ENCODE results near the gene PTF1A.

Gene PTF1A

GRCh38 chr10:23198610-23198939 is 6.5 kb downstream of the PTF1A start:
- TF ChIP-seq CTCF (IDR thresholded peaks at IDR 0.05; ENCODE audit: control insufficient read depth, insufficient read depth, low read depth, low read length, missing control alignments), result no peak
- H3K4me3 ChIP-seq (ENCODE audit: control insufficient read depth, low read depth, low read length), result no peak overlapping the region
- DNase-seq (ENCODE audit: low read depth), result no peak

DNA sequence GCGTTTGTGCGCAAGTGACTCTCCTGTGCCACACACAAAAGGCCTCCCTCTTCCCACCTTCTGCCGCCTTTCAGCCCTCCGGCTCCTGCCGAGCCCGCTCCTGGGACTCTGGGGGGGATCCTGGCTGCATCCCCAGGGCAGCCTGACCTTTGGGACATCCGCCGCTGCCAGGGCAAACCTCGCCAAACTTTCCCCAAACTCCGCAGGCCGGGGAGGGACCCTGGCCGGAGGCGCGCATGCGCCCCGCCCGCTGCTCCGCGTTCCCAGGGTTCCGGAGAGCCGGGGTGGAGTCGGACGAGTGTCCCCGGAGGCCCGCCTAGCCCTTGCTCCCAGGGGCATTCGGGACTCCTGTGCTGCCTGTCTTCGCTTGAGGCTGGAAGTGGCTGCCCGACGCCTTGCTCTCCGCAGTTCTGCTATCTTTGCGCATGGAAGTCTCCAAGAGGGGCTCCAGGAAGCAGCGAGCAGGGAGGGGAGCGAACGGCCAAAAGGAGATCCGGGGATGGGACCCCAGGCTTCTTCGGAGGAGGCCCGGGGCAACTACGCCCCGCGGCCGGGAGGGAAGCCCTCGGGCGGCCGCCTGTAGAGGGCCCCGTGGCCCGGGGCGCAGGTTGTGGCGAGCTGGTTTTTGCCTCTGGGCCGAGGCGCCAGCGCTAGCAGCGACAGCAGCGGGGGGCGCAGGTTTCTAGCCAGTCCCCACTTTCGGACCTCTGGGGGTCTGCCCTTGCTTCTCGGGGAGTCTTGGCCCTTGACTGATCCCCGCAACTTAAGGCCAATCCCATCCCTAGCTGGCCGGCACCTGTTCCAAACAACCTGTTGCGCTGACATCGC is 7.0 kb downstream of the PTF1A start:
- H3K4me3 ChIP-seq (ENCODE audit: control insufficient read depth, low read depth, low read length), result no peak overlapping the region
- no peak for TF ChIP-seq CTCF (IDR thresholded peaks at IDR 0.05; ENCODE audit: control insufficient read depth, insufficient read depth, low read depth, low read length, missing control alignments)
- DNase-seq (ENCODE audit: low read depth), result no peak

- DNase-seq (ENCODE audit: low read depth), result no peak
- no peak overlapping the region for H3K4me3 ChIP-seq (ENCODE audit: control insufficient read depth, low read depth, low read length)
- TF ChIP-seq CTCF (IDR thresholded peaks at IDR 0.05; ENCODE audit: control insufficient read depth, insufficient read depth, low read depth, low read length, missing control alignments), result no peak
Observed at GRCh38 chr10:23199768-23200511, 7.8 kb downstream of the PTF1A start.

- H3K4me3 ChIP-seq (ENCODE audit: control insufficient read depth, low read depth, low read length), result no peak overlapping the region
- no peak for TF ChIP-seq CTCF (IDR thresholded peaks at IDR 0.05; ENCODE audit: control insufficient read depth, insufficient read depth, low read depth, low read length, missing control alignments)
- DNase-seq (ENCODE audit: low read depth), result no peak
Observed at GRCh38 chr10:23200586-23200985, 8.5 kb downstream of the PTF1A start.

- DNase-seq (ENCODE audit: low read depth), result no peak
- no peak for TF ChIP-seq CTCF (IDR thresholded peaks at IDR 0.05; ENCODE audit: control insufficient read depth, insufficient read depth, low read depth, low read length, missing control alignments)
- no peak overlapping the region for H3K4me3 ChIP-seq (ENCODE audit: control insufficient read depth, low read depth, low read length)
Observed at GRCh38 chr10:23200997-23201652, 9.0 kb downstream of the PTF1A start.

GRCh38 chr10:23201837-23202236 is 9.7 kb downstream of the PTF1A start:
- DNase-seq (ENCODE audit: low read depth), result no peak
- no peak for TF ChIP-seq CTCF (IDR thresholded peaks at IDR 0.05; ENCODE audit: control insufficient read depth, insufficient read depth, low read depth, low read length, missing control alignments)
- no peak overlapping the region for H3K4me3 ChIP-seq (ENCODE audit: control insufficient read depth, low read depth, low read length)

Measured in AG09309 (cell line).